SK-MEL-5 (cell line): ENCODE results near the gene SYAP1. TPM values are rescaled to one million over a fixed set of nuclear protein-coding genes. Genes with fewer than 3 reads are reported as not detected.
"Not testable (repeated sequence)": the region's sequence is repeated elsewhere in the genome, so short reads cannot be mapped to it uniquely, and the experiment has no call there.

ENCODE experiments used
- DNase-seq: peaks from one replicate; pipeline ENCODE4 v3.0.0-alpha.2; 2016; ENCODE audit warnings: low read depth, low spot score
- in situ Hi-C: cut with HindIII; loops from 2 replicates; pipeline ENCODE4 v1.10.0; 2016; ENCODE audit warnings: low sequenced_read_pairs, high pct_unique_total_duplicates, low pct_unique_long_range_greater_than_20kb
- total RNA-seq: library from RNA; depleted of rRNA; stranded (reverse); fragments of >200 nt; shearing (Covaris generic); gene quantifications from 2 replicates; pipeline ENCODE4 v1.2.3, GENCODE V29; 2014

Gene SYAP1
- total RNA-seq, 1 experiment from 2014 or later = 33.7 TPM

DNA sequence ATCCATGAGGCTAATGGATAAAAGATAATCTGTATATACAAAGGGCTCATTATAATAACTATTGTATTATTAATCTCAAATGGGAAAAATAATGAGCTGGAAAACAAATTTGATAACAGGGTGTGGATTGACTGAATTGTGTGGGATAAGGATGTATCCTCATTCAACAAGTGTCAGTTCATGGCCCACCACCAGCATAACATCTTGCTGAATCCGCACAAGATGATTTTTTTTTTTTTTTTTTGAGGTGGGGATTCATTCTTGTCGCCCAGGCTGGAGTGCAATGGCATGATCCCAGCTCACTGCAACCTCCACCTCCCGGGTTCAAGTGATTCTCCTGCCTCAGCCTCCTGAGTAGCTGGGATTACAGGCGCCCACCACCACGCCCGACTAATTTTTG lies 3.8 kb upstream of the SYAP1 start:
- DNase-seq, in situ Hi-C loops: not testable (repeated sequence)

DNA sequence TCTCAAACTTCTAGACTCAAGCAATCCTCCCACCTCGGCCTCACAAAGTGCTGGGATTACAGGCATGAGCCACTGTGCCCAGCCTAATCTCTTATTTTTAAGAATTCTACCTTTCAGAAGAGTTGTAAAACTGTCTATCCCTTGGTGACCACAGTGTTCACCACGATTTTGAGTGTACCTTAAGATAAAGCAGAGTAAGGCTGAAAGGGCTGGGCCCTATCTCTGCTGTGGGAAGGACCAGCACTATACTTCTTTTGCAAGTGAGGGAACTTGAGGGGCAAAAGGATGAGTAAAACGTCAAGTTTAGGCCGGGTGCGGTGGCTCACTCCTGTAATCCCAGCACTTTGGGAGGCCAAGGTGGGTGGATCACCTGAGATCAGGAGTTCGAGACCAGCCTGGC lies 3.0 kb upstream of the SYAP1 start:
- in situ Hi-C loops, DNase-seq: not testable (repeated sequence)

DNA sequence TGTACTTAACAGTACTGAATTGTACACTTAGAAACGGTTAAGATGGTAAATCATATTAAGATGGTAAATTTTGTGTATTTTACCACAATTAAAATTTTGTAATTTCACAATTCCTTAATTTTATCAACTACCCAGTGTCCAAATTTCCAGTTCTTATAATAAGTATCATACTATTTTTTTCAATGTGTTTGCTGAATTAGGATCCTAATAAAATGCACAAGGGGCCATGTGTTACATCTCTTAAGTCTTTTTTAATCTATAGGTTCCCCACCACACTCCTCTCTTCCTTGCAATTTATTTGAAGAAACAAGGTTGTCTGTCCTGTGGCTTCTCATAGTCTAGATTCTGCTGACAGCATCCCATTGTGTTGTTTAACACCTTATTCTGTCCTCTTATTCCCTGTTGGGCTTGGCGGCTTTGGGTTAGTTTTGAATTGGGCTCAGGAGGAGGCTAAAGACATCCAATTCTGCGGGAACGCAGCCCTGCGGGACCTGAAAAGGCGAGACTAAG lies 533 bp upstream of the SYAP1 start:
- DNase-seq = no peak
- in situ Hi-C loops = no loop called here

- in situ Hi-C loops = no loop called here
- DNase-seq = no peak
Observed at GRCh38 chrX:16722481-16722880, 3.1 kb downstream of the SYAP1 start.

GRCh38 chrX:16725072-16725471 lies 5.7 kb downstream of the SYAP1 start:
- in situ Hi-C loops = no loop called here
- DNase-seq = no peak

- DNase-seq, in situ Hi-C loops: not testable (repeated sequence)
Observed at GRCh38 chrX:16726347-16726988, 7.1 kb downstream of the SYAP1 start.

DNA sequence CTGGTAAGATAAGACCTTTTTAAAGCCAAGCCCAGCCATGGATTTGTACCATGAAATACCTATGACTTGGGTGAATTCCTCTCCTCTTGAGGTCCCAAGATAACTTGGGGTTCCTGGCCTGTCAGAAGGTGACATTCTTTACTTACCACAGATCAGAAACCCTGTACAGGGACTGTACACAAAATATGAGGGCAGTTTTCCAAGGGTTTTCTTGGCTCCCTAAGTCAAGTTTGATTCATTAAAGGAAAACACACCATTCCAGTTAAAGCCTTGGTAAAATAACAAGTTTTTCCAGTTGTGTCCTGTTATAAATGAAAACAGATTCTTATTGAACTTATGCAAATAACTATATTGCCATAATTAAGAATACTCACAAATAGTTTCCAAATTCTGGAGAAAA lies 8.2 kb downstream of the SYAP1 start:
- in situ Hi-C loops = no loop called here
- no peak for DNase-seq

DNA sequence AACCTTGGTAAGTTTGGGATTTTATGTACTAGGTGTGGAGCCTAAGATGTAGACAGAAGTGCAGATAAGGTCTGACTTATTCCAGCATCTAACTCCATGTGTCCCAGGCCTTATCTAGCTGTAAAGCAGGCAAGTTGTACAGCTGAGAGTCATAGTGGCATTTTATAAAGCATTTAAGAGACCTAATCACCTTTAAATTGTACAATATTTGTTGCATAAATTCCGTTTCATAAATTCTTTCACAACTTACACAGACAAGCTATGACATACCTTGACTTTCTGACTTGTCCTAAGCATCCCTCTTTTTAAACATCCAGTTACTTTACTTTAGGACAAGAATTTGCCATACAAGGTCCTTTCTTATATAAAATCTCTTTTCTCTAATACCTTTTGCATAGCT lies 11.0 kb downstream of the SYAP1 start:
- in situ Hi-C loops = no loop called here
- no peak for DNase-seq

DNA sequence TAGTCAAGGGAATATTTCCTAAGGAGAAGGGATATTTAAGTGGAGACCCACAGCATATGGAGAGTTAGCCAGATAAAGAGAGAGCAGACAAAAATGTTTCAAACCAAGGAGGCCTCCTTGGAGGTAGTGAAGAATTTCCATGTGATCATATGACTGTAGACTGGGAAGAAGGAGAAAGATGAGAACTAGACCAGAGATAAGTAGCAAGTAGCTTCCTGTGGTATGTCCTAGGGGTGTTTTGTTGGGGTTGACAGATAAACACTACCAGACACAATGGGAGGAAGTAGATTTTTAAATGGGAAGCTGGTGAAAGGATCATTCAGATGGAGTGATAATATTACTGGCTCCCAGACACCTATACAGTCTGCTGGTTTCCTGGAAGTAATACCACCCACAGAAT lies 13.6 kb downstream of the SYAP1 start:
- in situ Hi-C loops = no loop called here
- no peak for DNase-seq

DNA sequence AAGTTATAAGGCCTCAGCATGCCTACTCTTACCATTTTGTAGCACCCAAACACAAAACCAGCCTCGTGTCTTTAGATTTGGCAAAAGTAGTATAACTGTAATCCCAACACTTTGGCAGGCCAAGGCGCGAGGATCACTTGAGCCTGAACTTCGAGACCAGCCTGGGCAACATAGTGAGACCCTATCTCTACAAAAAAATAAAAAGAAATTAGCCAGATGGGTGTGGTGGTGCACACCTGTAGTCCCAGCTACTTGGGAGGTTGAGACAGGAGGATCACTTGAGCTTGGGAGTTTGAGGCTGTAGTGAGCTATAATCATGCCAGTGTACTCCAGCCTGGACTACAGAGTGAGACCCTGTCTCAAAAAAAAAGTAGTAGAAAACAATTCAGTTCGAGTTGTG lies 17.6 kb downstream of the SYAP1 start:
- no peak for DNase-seq
- in situ Hi-C loops = no loop called here

- DNase-seq = no peak
- in situ Hi-C loops = no loop called here
Observed at GRCh38 chrX:16739574-16739973, 20.2 kb downstream of the SYAP1 start.

GRCh38 chrX:16743604-16744325 lies 24.4 kb downstream of the SYAP1 start:
- in situ Hi-C loops = no loop called here
- no peak for DNase-seq

DNA sequence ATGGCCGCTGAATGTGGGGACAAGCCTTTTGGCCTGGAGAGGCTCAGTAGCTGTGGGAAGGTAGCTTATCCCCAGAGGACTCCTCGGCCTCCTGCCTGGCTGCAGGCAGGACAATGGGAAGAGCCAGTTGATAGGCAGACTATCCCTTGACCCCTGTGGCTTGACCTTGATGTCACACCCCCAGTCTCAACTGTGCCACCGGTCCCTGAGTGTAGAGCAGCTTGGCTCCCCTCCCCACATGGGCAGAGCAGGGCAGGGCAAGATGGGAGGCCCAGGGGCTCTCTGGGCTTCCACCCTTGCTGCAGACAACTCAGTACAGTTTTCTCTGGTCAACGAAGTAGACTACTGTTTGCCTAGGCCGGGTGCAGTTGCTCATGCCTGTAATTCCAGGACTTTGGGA lies 25.7 kb downstream of the SYAP1 start:
- no peak for DNase-seq
- in situ Hi-C loops = no loop called here

- no peak for DNase-seq
- in situ Hi-C loops = no loop called here
Observed at GRCh38 chrX:16745659-16746058, 26.2 kb downstream of the SYAP1 start.

DNA sequence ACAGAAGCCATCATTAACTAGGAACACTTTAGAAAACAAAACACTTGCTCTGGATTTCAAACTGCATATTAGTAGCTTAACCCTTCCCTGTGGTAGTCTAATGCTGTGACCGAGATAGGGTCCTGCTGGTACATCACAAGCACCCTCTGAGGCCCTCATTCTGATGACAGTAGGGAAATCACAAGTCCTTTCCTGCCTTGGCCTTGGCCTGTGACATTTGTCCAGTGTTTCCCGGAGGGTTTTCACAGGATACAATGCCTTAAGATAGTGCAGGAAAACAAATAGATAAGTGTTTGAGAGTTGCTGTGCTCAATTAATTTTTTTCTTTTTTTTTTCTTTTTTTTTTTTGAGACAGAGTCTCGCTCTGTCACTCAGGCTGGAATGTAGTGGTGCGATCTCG lies 29.0 kb downstream of the SYAP1 start:
- DNase-seq = no peak
- in situ Hi-C loops = no loop called here

GRCh38 chrX:16750136-16750535 lies 30.7 kb downstream of the SYAP1 start:
- in situ Hi-C loops = no loop called here
- no peak for DNase-seq

DNA sequence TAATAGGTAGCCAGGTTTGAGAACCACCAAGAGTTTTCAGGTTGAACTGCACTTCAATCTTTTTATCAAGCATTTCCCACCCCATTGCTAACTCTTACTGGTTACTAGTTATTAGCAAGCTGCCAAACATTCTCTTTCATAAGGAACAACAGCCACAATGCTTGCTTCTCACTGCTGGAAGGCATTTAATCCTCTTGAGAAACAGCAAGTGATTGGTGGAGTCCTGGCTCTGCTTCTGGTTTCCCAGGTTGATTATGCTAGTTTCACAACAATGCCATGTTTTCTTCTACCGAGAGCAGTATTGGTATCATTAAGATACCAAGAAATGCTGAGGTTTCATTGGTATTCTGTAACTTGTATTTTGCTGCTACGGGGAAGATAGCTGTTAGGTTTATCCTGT lies 34.6 kb downstream of the SYAP1 start:
- no peak for DNase-seq
- in situ Hi-C loops = no loop called here

DNA sequence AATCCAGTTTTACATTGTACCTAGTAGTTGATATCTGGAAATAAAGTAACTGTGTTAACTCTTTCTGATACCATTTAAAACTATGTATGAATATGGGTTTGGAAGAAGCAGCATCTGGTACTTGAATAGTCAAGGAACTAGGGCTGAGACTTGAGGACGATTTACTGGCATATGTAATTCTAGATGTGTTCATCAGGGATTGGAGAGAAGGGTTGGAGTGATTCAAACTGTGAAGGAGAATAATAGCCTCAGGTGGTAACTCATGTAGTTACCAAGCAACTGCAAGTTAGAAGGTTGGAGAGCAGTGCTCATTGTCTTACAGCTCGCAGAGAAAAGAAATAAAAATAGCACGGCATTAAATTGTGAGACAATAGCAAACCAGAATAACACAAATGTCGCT lies 37.3 kb downstream of the SYAP1 start:
- in situ Hi-C loops = no loop called here
- no peak for DNase-seq

DNA sequence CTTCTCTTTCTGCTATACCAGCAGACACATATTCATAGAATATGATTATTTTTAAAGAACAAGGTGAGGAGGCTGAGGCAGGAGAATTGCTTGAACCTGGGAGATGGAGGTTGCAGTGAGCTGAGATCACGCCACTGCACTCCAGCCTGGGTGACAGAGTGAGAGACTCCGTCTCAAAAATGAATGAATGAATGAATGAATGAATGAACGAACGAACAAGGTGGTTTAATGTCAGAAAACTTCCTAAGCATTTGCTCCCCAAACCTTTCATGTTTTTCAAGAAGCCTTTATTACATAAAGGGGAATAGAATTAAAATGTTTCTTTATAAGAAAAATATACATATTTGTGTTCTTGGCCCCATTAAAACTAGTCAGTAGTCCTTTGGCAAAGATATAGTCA lies 42.1 kb downstream of the SYAP1 start:
- in situ Hi-C loops, DNase-seq: not testable (repeated sequence)
